HuH-7 (cell line): ENCODE data around the gene A3GALT2.

ENCODE experiments used
- DNase-seq: peaks from one replicate; pipeline ENCODE4 v3.0.0; 2011; ENCODE audit warnings: low spot score

Gene A3GALT2

GRCh38 chr1:33331444-33332356 lies 10.8 kb upstream of the A3GALT2 start:
- DNase-seq, result no peak

- no peak for DNase-seq
These were observed 10.0 kb upstream of the A3GALT2 start for GRCh38 chr1:33330906-33331305.

GRCh38 chr1:33330361-33330890 lies 9.5 kb upstream of the A3GALT2 start:
- DNase-seq, result no peak

- DNase-seq, result no peak
These were observed 8.9 kb upstream of the A3GALT2 start for GRCh38 chr1:33329600-33330305.

GRCh38 chr1:33328817-33329216 lies 7.9 kb upstream of the A3GALT2 start:
- no peak for DNase-seq

- DNase-seq, result no peak
These were observed 6.9 kb upstream of the A3GALT2 start for GRCh38 chr1:33327587-33328325.

GRCh38 chr1:33326785-33327184 lies 5.9 kb upstream of the A3GALT2 start:
- no peak for DNase-seq

GRCh38 chr1:33324677-33325575 lies 4.0 kb upstream of the A3GALT2 start:
- DNase-seq, result no peak

- DNase-seq, result no peak
These were observed 3.0 kb upstream of the A3GALT2 start for GRCh38 chr1:33323663-33324477.

GRCh38 chr1:33322870-33323585 lies 2.1 kb upstream of the A3GALT2 start:
- no peak for DNase-seq

- no peak for DNase-seq
These were observed 1.2 kb upstream of the A3GALT2 start for GRCh38 chr1:33322109-33322508.

GRCh38 chr1:33321178-33321577 lies 280 bp upstream of the A3GALT2 start:
- DNase-seq, result no peak

- no peak for DNase-seq
These were observed 814 bp downstream of the A3GALT2 start for GRCh38 chr1:33319949-33320618.

GRCh38 chr1:33319186-33319948 lies 1.5 kb downstream of the A3GALT2 start:
- DNase-seq, result no peak

GRCh38 chr1:33317946-33318345 lies 3.0 kb downstream of the A3GALT2 start:
- DNase-seq, result no peak

GRCh38 chr1:33317354-33317753 lies 3.5 kb downstream of the A3GALT2 start:
- no peak for DNase-seq

GRCh38 chr1:33316601-33317000 lies 4.3 kb downstream of the A3GALT2 start:
- no peak for DNase-seq

- no peak for DNase-seq
These were observed 6.5 kb downstream of the A3GALT2 start for GRCh38 chr1:33314416-33314815.

- DNase-seq, result no peak
These were observed 8.5 kb downstream of the A3GALT2 start for GRCh38 chr1:33312413-33312749.
